SK-N-MC (cell line): ENCODE results near the gene FNDC3B.

Experiments
- EZH2 ChIP-seq: fragments of 200-600 bp; sonication (generic); IDR thresholded peaks from one replicate; pipeline ENCODE4 v1.6.1; 2017; ENCODE audit warnings: antibody characterized with exemption
- POLR2AphosphoS5 ChIP-seq: IDR thresholded peaks from 2 replicates; pipeline ENCODE4 v1.6.1; 2012; ENCODE audit warnings: mild to moderate bottlenecking, low read depth, low read length, borderline replicate concordance

GRCh38 chr3:172166261-172166660 is 126.9 kb downstream of the FNDC3B start:
- TF ChIP-seq POLR2AphosphoS5 (no peak), EZH2 (no peak)
